ENCODE data around the gene GPR180.

GPR180 gene

DNA sequence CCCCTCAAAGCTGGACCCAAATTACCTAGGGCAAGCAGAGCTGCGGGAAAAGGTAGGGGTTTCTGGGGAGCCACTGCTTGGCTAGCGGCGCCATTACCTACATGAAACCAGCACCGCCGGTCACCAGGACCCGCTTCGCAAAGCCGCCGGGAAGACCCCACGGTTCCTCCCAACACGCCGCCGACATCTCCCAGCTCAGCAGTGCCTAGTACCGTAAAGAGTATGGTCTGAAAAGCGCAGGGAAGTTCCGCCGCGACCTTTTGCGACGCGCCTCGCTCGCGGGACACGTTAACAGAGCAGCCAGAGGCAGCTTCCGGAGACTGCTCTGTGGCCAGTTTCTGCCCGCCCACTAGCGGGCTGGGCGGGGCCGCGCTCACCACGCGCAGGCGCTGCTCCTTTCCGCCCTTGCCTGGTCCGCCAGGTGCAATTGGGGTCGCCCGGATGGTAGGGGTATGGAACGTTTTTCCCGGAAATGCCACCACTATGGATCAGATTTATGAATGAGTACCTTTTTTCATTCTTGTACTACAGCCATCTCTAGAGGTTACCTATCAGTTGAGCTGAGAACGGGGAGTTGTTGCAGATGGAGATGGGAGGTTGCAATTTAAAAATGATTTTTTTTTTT lies 5.6 kb upstream of the GPR180 start, which contains the start of gene TGDS:
TGDS (minus strand) TSS at position 203 of the 625 bp plus-strand sequence; CDS start at position 187, 16 bp downstream.
- peaks cover 7% of the 10 kb centered on the region for H3K79me1 ChIP-seq (ENCODE audit: low read depth, low read length)
- H3K9ac ChIP-seq (ENCODE audit: low read depth, low read length, poor library complexity): peak within 1 kb of the TSS; percentile 75
- no peak within 1 kb of the TSS for H2BK12ac ChIP-seq (ENCODE audit: low read length)
- peaks cover 5 to 6% of the 10 kb centered on the region in 2 donors for H3K9me3 ChIP-seq (replicated peaks in 1 of 2; ENCODE audit: control insufficient read depth in 2 of 2, insufficient read depth in 1 of 2, low read depth in 1 of 2, low read length in 2 of 2)
- no peak within 1 kb of the TSS for H2BK120ac ChIP-seq (ENCODE audit: low read depth, low read length)
- peak within 1 kb of the TSS; percentile 88 for H2AFZ ChIP-seq (ENCODE audit: low read length)
- H3K36me3 ChIP-seq (replicated peaks in 1 of 2; ENCODE audit: control insufficient read depth in 2 of 2, insufficient read depth in 2 of 2, low read length in 2 of 2): peaks cover 0 to 25% of the 10 kb centered on the region in 2 donors
- no peak within 1 kb of the TSS for H3K4ac ChIP-seq (ENCODE audit: low read length)
- H3K27me3 ChIP-seq (ENCODE audit: control insufficient read depth in 3 of 3, insufficient read depth in 3 of 3, low read depth in 1 of 3, low read length in 3 of 3): no peaks in the 10 kb centered on the region
- peak within 1 kb of the TSS; percentile 69 to 91 for H3K4me3 ChIP-seq (ENCODE audit: low read length in 2 of 2)
- peak; percentile 84 for DNase-seq (ENCODE audit: low spot score)
- peak within 1 kb of the TSS; percentile 72 for H3K4me2 ChIP-seq (ENCODE audit: insufficient read depth, low read length, poor library complexity, severe bottlenecking)
- no CpG with 5 or more reads among the region's 41 CpGs for WGBS, 2 donors (ENCODE audit: extremely low coverage in 2 of 2, insufficient read length in 2 of 2, insufficient replicate concordance in 1 of 2)
- H2BK5ac ChIP-seq (ENCODE audit: low read length): peak within 1 kb of the TSS; percentile 77
- H4K8ac ChIP-seq (ENCODE audit: low read depth, low read length): peak within 1 kb of the TSS; percentile 83
- no peak within 1 kb of the TSS for H2AK5ac ChIP-seq (ENCODE audit: low read depth, low read length)
- peak within 1 kb of the TSS; percentile 60 for H3K27ac ChIP-seq (replicated peaks; ENCODE audit: low read length)
- H3K23ac ChIP-seq (ENCODE audit: low read depth, low read length, poor library complexity): peak within 1 kb of the TSS; percentile 75
- no peak within 1 kb of the TSS for H4K91ac ChIP-seq (ENCODE audit: low read depth, low read length, poor library complexity)
- H2BK15ac ChIP-seq (ENCODE audit: low read length): no peak within 1 kb of the TSS
- no peak within 1 kb of the TSS for H3K14ac ChIP-seq (ENCODE audit: low read length)
- H3K4me1 ChIP-seq (ENCODE audit: control insufficient read depth in 2 of 2, insufficient read depth in 1 of 2, low read depth in 1 of 2, low read length in 2 of 2): peaks cover 2 to 6% of the 10 kb centered on the region in 2 donors
- peak within 1 kb of the TSS; percentile 95 for H3K18ac ChIP-seq (ENCODE audit: low read length)

DNA sequence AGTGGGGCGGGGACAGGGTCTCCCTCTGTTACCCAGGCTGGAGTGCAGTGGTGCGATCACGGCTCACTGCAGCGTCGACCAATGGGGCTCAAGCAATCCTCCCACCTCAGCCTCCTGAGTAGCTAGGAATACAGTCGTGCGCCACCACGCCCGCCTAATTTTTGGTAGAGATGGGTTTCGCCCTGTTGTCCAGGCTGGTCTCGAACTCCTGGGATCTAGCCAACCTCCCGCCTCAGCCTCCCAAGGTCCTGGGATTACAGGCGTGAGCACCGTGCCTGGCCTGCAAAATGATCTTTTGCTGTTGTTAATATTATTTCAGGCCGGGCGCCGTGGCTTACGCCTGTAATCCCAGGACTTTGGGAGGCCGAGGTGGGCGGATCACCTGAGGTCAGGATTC lies 5.1 kb upstream of the GPR180 start:
- Histone ChIP-seq H4K91ac (ENCODE audit: low read depth, low read length, poor library complexity) (no peak overlapping the region), H2BK5ac (ENCODE audit: low read length) (no peak overlapping the region), H3K4me1 (ENCODE audit: control insufficient read depth in 2 of 2, insufficient read depth in 1 of 2, low read depth in 1 of 2, low read length in 2 of 2) (peaks cover 2 to 6% of the 10 kb centered on the region in 2 donors), H4K8ac (ENCODE audit: low read depth, low read length) (peak overlapping the region; percentile 83), H3K14ac (ENCODE audit: low read length) (no peak overlapping the region), H2BK12ac (ENCODE audit: low read length) (no peak overlapping the region), H3K23ac (ENCODE audit: low read depth, low read length, poor library complexity) (no peak overlapping the region), H3K9ac (ENCODE audit: low read depth, low read length, poor library complexity) (no peak overlapping the region), H3K36me3 (replicated peaks in 1 of 2; ENCODE audit: control insufficient read depth in 2 of 2, insufficient read depth in 2 of 2, low read length in 2 of 2) (peaks cover 0 to 19% of the 10 kb centered on the region in 2 donors), H3K9me3 (replicated peaks in 1 of 2; ENCODE audit: control insufficient read depth in 2 of 2, insufficient read depth in 1 of 2, low read depth in 1 of 2, low read length in 2 of 2) (peaks cover 5 to 6% of the 10 kb centered on the region in 2 donors), H3K18ac (ENCODE audit: low read length) (no peak overlapping the region), H3K4ac (ENCODE audit: low read length) (no peak overlapping the region), H3K27ac (replicated peaks; ENCODE audit: low read length) (no peak overlapping the region), H3K4me2 (ENCODE audit: insufficient read depth, low read length, poor library complexity, severe bottlenecking) (peak overlapping the region; percentile 71), H2BK15ac (ENCODE audit: low read length) (no peak overlapping the region), H3K4me3 (ENCODE audit: low read length in 2 of 2) (peak overlapping the region in 1 of 2 donors; percentile 69), H2AFZ (ENCODE audit: low read length) (peak overlapping the region; percentile 88), H2AK5ac (ENCODE audit: low read depth, low read length) (no peak overlapping the region), H3K27me3 (ENCODE audit: control insufficient read depth in 3 of 3, insufficient read depth in 3 of 3, low read depth in 1 of 3, low read length in 3 of 3) (no peaks in the 10 kb centered on the region), H2BK120ac (ENCODE audit: low read depth, low read length) (no peak overlapping the region), H3K79me1 (ENCODE audit: low read depth, low read length) (peaks cover 7% of the 10 kb centered on the region)
- DNase-seq (ENCODE audit: low spot score): no peak
- WGBS, 2 donors (ENCODE audit: extremely low coverage in 2 of 2, insufficient read length in 2 of 2, insufficient replicate concordance in 1 of 2): no CpG with 5 or more reads among the region's 20 CpGs

- no peak overlapping the region for H3K4me3 ChIP-seq (ENCODE audit: low read length in 2 of 2)
- peaks cover 0 to 5% of the 10 kb centered on the region in 2 donors for H3K36me3 ChIP-seq (replicated peaks in 1 of 2; ENCODE audit: control insufficient read depth in 2 of 2, insufficient read depth in 2 of 2, low read length in 2 of 2)
- H2BK5ac ChIP-seq (ENCODE audit: low read length): no peak overlapping the region
- no peak overlapping the region for H2BK120ac ChIP-seq (ENCODE audit: low read depth, low read length)
- H3K18ac ChIP-seq (ENCODE audit: low read length): no peak overlapping the region
- H4K8ac ChIP-seq (ENCODE audit: low read depth, low read length): no peak overlapping the region
- WGBS, 2 donors (ENCODE audit: extremely low coverage in 2 of 2, insufficient read length in 2 of 2, insufficient replicate concordance in 1 of 2): no CpG with 5 or more reads among the region's 3 CpGs
- H3K27me3 ChIP-seq (ENCODE audit: control insufficient read depth in 3 of 3, insufficient read depth in 3 of 3, low read depth in 1 of 3, low read length in 3 of 3): no peaks in the 10 kb centered on the region
- peaks cover 7% of the 10 kb centered on the region for H3K79me1 ChIP-seq (ENCODE audit: low read depth, low read length)
- no peak overlapping the region for H2AK5ac ChIP-seq (ENCODE audit: low read depth, low read length)
- H3K23ac ChIP-seq (ENCODE audit: low read depth, low read length, poor library complexity): no peak overlapping the region
- H2AFZ ChIP-seq (ENCODE audit: low read length): peak overlapping the region; percentile 30
- no peak for DNase-seq (ENCODE audit: low spot score)
- peaks cover 5 to 6% of the 10 kb centered on the region in 2 donors for H3K9me3 ChIP-seq (replicated peaks in 1 of 2; ENCODE audit: control insufficient read depth in 2 of 2, insufficient read depth in 1 of 2, low read depth in 1 of 2, low read length in 2 of 2)
- no peak overlapping the region for H3K4me2 ChIP-seq (ENCODE audit: insufficient read depth, low read length, poor library complexity, severe bottlenecking)
- no peak overlapping the region for H2BK15ac ChIP-seq (ENCODE audit: low read length)
- no peak overlapping the region for H2BK12ac ChIP-seq (ENCODE audit: low read length)
- H3K4me1 ChIP-seq (ENCODE audit: control insufficient read depth in 2 of 2, insufficient read depth in 1 of 2, low read depth in 1 of 2, low read length in 2 of 2): peaks cover 6% of the 10 kb centered on the region in 2 donors
- H3K27ac ChIP-seq (replicated peaks; ENCODE audit: low read length): no peak overlapping the region
- no peak overlapping the region for H3K4ac ChIP-seq (ENCODE audit: low read length)
- H4K91ac ChIP-seq (ENCODE audit: low read depth, low read length, poor library complexity): no peak overlapping the region
- H3K14ac ChIP-seq (ENCODE audit: low read length): no peak overlapping the region
- H3K9ac ChIP-seq (ENCODE audit: low read depth, low read length, poor library complexity): no peak overlapping the region
Measured at GRCh38 chr13:94598281-94598680, 3.4 kb upstream of the GPR180 start.

DNA sequence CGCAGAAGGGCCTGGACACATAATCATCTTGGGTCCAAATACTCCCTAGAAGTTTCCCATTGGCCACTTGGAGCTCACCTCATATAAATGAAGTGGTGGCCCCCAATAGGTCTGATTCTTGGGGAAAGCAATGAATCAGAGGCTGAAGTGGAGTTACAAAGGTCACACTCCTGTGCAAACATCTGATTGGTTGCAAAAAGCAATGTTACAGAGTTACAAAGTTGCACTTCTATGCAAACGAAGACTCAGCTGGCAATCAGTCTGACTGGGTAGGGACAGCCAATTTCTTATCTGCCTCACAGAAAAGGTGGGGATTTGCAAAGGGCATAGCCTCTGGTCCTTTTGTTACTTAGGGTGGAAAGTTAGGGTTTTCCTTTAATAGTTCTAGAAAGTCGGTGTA lies 1.8 kb upstream of the GPR180 start:
- Histone ChIP-seq H3K4ac (ENCODE audit: low read length) (no peak overlapping the region), H3K36me3 (replicated peaks in 1 of 2; ENCODE audit: control insufficient read depth in 2 of 2, insufficient read depth in 2 of 2, low read length in 2 of 2) (no peaks in the 10 kb centered on the region), H3K79me1 (ENCODE audit: low read depth, low read length) (peaks cover 7% of the 10 kb centered on the region), H3K27ac (replicated peaks; ENCODE audit: low read length) (no peak overlapping the region), H3K18ac (ENCODE audit: low read length) (no peak overlapping the region), H2BK120ac (ENCODE audit: low read depth, low read length) (no peak overlapping the region), H2BK12ac (ENCODE audit: low read length) (no peak overlapping the region), H3K23ac (ENCODE audit: low read depth, low read length, poor library complexity) (no peak overlapping the region), H3K4me2 (ENCODE audit: insufficient read depth, low read length, poor library complexity, severe bottlenecking) (no peak overlapping the region), H3K14ac (ENCODE audit: low read length) (no peak overlapping the region), H2AFZ (ENCODE audit: low read length) (no peak overlapping the region), H3K4me3 (ENCODE audit: low read length in 2 of 2) (no peak overlapping the region), H3K27me3 (ENCODE audit: control insufficient read depth in 3 of 3, insufficient read depth in 3 of 3, low read depth in 1 of 3, low read length in 3 of 3) (no peaks in the 10 kb centered on the region), H2BK15ac (ENCODE audit: low read length) (no peak overlapping the region), H2AK5ac (ENCODE audit: low read depth, low read length) (no peak overlapping the region), H3K9ac (ENCODE audit: low read depth, low read length, poor library complexity) (no peak overlapping the region), H3K4me1 (ENCODE audit: control insufficient read depth in 2 of 2, insufficient read depth in 1 of 2, low read depth in 1 of 2, low read length in 2 of 2) (peaks cover 5 to 7% of the 10 kb centered on the region in 2 donors), H2BK5ac (ENCODE audit: low read length) (no peak overlapping the region), H3K9me3 (replicated peaks in 1 of 2; ENCODE audit: control insufficient read depth in 2 of 2, insufficient read depth in 1 of 2, low read depth in 1 of 2, low read length in 2 of 2) (peaks cover 5 to 6% of the 10 kb centered on the region in 2 donors), H4K8ac (ENCODE audit: low read depth, low read length) (no peak overlapping the region), H4K91ac (ENCODE audit: low read depth, low read length, poor library complexity) (no peak overlapping the region)
- WGBS, 2 donors (ENCODE audit: extremely low coverage in 2 of 2, insufficient read length in 2 of 2, insufficient replicate concordance in 1 of 2): no CpG with 5 or more reads among the region's 3 CpGs
- DNase-seq (ENCODE audit: low spot score): no peak

Data from neuronal stem cell (in vitro differentiated cells).